ENCODE measurements around the gene ABLIM3.

DNA sequence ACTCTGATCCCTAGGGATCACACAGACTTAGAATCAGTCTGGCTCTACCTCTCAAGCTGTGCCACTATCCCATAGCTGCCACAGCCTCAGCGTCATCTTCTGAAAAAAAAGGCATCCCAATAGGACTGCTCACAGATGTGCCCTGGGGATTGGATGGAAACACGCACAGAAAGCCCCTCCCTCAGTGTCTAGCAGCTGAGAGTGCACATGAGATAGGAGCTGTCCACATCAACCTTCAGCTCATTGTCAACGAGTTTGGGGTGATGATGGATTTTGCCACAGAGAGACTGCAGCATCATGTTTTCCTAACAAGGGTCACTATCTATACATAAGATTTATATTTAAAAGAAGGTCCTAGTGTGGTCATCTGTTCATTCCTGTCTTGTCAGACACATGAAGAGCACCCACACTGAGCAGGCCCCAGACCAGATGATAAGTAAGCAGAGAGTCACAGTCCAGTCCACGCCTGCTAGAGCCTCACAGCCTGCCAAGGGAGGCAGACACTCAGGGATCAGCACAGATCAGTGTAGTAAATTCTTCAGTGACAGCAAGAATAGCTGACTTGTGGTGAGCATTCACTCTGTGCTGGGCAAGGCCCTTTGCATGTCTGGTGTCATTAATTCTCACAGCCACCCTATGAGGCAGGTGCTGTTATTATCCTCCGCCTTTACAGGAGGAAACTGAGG lies 156.2 kb downstream of the ABLIM3 start:
- TF ChIP-seq, protein P1, sequence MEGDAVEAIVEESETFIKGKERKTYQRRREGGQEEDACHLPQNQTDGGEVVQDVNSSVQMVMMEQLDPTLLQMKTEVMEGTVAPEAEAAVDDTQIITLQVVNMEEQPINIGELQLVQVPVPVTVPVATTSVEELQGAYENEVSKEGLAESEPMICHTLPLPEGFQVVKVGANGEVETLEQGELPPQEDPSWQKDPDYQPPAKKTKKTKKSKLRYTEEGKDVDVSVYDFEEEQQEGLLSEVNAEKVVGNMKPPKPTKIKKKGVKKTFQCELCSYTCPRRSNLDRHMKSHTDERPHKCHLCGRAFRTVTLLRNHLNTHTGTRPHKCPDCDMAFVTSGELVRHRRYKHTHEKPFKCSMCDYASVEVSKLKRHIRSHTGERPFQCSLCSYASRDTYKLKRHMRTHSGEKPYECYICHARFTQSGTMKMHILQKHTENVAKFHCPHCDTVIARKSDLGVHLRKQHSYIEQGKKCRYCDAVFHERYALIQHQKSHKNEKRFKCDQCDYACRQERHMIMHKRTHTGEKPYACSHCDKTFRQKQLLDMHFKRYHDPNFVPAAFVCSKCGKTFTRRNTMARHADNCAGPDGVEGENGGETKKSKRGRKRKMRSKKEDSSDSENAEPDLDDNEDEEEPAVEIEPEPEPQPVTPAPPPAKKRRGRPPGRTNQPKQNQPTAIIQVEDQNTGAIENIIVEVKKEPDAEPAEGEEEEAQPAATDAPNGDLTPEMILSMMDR (conservative IDR thresholded peaks at IDR 0.05; ENCODE audit: low read length), result no peak
- TF ChIP-seq EZH2phosphoT487 (IDR thresholded peaks at IDR 0.05; ENCODE audit: borderline replicate concordance), result no peak
